Measurements from ENCODE around the gene PDE4D.
"Not testable (repeated sequence)": the region's sequence is repeated elsewhere in the genome, so short reads cannot be mapped to it uniquely, and the experiment has no call there.

Gene PDE4D

DNA sequence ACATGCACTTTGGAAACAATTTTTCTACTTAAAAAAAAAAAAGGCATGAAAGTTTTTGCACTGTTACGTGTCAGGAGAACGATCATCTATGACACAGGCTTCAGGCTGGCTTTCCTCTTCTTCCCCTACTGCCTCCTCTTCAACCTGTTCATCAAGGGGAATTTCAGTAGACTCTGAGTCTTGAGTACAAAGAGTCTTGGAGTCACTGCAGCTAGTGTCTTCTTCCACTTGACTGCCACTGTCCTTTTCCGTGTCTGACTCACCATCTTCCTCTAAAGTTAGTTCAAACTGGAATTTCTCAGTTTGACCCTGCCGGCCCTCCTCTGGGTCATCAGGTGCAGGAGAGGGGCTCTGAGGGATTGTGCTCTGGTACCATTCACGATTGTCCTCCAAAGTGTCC, 918.9 kb downstream of the PDE4D start:
- DNase-seq = no peak

DNA sequence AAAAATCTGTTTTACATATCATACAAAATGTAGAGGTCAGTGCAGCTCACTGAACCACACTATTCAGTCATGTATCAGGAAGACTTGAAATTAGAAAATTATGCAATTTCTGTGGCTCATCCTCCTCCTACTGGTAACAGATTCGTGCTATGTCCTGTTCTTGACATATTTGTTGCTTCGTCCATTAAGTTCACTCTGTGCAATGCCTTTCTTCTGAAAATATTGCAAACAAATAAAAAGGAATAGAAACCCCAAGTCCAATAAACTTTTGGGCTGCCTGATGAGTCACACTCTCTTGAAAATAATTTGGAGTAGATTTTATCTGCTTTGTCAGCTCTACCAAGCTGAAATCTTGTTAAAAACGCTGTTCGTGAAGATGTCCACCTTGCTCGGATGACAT, 919.4 kb downstream of the PDE4D start:
- no peak for DNase-seq

DNA sequence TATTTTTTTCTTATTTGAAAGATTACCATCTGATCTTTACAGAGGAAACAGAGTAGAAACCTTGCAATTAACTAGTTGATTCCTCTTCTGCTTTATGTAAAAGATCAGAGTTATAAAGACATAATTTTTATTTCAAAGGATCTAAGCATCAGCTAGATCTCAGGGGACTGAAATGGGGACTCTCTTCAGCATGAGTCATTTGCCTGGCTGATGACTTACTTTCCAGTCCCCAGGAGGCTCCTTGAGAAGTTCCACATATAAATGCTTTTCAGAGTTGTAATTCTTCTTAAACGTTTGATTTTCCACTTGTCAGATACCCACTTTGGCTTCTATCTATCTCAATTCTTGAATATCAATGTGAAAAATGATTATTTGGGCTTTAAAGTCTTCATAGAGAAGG, 921.2 kb downstream of the PDE4D start:
- DNase-seq = no peak

DNA sequence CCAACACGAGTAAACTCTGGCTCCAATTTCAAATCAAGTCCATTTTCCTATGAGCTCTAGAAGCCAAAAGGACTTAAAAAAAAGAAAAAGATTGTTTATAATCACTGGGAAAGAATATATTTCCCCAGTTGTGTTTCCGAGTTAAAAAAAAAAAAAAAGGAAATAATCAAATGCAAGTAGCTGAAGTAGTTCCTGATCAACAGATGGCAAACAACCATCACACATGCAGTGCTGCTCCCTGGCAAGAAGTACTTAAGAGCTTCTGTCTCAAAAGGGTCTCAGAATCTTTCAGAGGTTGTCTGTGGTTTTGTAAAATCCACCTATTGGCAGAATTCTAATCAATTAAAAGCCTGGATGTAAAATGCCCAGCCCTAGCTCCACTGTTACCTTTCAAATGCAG, 922.8 kb downstream of the PDE4D start:
- no peak for DNase-seq

DNA sequence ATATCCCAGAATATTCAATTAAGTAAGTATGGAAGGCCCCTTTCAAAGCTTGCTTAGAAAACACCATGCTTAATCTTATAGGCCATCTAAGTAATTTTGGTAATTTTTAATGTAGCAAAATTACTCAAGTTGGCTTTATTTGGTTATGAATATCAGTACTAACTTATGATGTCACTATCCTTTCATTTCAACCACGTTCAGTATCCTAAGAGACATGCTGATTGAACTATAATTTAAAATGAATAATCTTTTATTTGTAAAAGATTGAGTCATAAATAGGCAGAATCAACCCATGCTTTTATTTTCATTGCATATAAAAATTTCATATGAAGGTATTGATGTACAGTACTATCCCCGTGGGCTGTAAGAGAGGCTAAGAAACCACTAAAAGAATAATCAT, 923.7 kb downstream of the PDE4D start:
- DNase-seq = no peak

DNA sequence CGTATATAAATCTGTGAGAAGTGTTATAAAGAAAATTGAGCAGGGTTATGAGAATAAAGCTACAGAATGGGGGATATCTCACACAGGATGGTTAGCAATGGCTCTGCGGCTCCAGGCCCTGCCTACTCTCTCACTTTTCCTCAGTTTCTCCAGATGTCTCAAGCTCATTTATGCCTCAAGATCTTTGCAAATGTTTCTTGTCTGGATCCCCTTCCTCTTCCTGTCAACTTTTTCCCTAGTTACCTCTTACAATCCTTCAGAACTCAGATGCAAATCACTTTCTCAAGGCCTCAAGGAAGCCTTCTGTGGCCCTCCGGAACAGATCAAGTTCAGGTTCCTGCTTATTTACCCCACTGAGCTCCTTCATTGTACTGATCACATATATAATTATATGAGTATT, 924.3 kb downstream of the PDE4D start:
- no peak for DNase-seq

DNA sequence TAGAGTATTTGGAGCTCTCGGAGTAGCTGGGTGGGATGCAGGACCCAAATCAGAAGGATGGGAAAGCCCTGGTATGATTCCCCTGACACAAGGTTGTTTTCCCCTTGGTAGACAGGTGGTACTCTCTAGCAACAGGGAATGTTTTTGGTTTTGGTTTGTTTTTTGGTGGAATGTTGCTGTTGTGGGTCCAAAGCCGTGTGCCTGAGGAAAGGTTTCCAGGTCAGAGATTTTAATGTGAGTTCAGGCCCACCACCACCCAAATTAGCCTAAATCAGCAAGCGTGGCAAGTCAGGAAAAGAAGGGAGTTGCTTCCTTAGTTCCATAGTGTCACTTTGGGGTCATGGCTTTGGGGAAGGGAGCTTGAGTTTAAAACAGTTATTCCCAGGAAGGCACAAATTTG, 925.2 kb downstream of the PDE4D start:
- no peak for DNase-seq

DNA sequence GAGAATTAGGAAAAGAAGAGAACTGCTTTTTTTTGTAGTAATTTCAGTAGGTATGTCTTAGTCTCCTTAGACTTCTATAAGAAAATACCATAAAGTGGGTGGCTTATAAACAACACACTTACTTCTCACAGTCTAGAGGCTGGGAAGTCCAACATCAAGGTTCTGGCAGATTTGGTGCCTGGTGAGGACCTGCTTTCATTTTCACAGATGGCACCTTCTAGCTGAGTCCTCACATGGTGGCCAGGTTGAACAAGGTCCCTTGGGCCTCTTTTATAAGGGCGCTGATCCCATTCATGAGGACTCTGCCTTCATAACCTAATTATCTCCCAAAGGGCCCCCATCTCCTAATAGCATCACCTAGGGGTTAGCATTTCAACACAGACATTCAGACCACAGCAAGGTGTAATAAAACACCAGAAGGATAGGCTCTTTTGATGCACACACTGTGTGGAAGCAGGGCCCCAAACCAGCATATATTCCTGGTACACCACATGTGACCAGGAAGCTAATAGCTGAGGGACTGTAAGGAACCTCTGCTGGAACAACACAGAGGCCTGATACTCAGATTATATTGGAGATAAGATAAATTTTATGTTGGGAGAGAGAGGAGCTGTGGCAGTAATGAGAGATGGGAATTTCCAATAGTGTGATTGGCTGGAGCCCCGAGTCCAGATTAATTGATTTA, 925.8 kb downstream of the PDE4D start:
- no peak for DNase-seq

DNA sequence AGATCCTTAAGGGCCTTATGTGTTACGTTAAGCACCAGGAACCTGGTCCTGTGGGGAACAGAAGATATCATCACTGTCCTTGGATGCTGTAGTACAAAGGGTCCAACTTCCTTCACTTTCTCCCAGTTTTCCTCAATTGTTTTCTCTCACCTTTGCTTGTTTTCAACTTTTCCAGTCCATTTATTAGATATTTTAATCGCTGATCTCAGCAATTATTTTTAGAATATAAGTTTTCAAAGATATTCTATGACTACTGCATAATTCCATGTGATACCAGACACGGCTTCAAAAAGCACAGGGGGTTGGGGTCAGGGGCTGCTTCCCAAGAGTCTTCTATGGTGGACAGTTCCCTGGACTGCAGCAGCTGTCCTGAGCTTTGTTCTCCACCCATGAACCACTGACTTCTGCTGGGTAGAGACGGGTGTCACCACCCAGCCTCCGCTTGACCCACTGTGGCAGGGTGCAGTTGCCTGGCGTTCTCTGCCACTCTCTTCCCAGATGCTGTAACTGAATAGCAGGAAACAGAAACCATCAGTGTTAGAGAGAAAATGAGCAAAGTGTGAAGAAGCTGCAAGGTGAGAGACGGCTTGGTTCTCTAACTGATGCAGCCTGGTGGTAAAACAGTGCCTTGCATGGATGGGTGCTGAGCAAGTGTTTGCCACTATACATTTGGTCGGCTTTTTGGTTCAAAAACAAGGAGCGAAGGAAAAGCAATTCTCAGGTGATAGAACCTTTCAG, 927.7 kb downstream of the PDE4D start:
- DNase-seq = no peak

DNA sequence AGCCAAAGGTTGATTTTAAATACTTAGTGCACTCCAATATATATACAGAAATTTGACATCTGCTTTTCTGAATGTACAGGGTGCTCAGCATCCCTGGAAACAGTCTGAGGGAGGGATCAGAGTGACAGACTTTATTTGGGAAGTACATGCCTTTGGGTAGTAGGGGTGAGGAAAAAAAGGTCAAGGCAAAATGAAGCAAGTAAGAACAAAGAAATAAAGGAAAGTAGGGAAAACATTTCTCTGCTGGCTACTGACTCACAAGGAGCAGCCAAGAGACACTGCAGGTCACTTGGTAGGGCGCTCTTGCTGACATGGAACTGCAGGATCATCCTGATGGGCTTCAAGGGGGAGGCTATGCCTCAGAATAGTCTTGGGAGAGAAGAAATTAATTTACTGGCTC, 929.7 kb downstream of the PDE4D start:
- no peak for DNase-seq

DNA sequence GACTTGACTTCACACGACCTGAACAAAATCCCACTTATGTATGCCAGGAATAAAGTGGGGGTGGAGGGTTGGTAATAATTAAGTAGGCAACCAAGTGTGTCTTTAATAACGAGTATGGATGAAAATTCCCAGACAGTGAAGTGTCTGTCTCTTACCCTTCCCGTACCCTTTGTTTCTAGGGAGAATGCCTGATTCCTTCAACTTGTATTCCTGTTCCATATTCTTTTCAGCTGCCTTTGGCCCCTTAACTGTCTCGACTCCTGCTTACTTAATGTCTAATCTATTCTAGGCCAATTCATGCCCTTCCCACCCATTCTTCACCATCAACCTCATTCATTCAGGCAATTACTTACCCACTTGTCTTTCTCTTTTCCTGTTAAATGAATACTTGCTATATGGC, 930.2 kb downstream of the PDE4D start:
- no peak for DNase-seq

DNA sequence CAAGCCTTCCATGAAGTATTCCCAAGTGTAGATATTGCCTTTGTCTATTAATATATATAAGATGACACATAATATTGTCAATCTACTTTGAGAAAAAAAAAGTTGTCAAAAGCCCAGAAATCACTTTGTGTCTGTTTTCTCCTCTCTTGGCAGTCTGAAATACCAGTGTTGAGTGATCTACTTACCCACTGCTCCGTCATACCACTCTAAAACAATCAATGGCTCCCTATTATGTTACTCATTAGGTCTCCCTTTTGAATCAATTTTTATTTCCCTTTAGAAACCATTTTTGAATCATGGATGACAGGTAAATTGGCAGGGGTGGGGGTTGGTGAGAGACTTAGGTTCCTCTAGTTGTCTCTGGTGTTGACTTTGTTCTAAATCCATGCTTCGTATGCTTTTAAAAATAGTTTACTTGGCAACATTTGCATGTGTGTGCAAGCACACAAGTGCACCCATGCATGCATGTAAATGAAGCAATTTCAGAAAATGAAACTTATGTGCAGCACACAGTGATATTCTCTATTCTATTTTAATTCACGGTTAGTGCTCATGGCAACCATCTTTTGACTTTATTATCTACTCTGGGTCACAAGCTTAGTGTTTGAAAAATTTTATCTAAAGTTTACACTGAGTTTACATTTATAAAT, 931.8 kb downstream of the PDE4D start:
- DNase-seq = no peak

DNA sequence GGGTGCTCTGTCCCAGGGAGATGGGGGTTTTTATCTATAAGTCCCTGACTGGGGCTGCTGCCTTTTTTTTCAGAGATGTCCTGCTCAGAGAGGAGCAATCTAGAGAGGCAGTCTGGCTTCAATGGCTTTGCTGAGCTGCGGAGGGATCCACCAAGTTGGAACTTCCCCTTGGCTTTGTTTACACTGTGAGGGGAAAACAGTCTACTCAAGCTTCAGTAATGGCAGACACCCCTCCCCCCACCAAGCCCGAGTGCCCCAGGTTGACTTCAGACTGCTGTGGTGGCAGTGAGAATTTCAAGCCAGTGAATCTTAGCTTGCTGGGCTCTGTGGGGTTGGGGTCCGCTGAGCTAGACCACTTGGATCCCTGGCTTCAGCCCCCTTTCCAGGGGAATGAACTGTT, 934.8 kb downstream of the PDE4D start:
- no peak for DNase-seq

DNA sequence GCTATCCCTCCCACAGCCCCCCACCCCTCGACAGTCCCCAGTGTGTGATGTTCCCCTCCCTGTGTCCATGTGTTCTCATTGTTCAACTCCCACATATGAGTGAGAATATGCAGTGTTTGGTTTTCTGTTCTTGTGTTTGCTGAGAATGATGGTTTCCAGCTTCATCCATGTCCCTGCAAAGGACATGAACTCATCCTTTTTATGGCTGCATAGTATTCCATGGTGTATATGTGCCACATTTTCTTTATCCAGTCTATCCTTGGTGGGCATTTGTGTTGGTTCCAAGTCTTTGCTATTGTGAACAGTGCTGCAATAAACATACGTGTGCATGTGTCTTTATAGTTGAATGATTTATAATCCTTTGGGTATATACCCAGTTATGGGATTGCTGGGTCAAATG, 940.3 kb downstream of the PDE4D start:
- not testable (repeated sequence) for DNase-seq

DNA sequence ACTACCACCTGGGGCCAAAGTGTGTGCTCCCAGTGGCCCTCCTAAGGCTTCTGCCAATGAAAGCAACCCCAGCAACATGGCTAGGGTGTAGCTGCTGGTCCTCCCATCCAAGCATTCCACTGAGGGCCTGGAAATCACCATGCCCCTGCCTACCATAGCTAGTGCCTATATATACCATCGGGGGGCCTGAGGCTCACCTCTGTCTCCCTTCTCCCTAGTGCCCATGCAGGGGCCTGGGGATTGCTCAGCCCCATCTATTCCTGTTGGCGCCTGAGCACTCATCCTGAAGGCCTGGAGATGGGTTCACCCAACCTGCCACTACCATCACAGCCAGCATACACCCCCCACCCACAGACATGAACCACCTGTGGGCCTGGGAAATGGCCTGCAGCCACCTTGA, 943.3 kb downstream of the PDE4D start:
- no peak for DNase-seq

DNA sequence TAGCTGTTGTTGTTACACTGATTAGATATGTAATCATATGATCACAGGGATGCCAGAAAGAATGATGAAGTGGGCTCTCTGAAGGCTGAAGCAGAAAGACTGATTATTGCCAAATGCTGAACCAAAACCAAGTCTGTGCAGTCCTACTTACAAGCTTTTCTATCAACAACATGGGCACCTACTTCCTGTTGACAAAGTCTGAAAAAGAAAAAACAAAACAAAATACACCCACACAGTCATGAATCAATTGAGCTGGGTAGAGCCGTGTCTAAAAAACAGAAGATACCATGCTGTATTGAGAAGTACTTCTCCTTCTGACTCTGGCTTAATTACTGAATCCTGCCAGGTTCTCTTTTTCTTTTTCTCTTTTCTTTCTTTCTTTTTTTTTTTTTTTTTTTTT, 947.3 kb downstream of the PDE4D start:
- DNase-seq = no peak

DNA sequence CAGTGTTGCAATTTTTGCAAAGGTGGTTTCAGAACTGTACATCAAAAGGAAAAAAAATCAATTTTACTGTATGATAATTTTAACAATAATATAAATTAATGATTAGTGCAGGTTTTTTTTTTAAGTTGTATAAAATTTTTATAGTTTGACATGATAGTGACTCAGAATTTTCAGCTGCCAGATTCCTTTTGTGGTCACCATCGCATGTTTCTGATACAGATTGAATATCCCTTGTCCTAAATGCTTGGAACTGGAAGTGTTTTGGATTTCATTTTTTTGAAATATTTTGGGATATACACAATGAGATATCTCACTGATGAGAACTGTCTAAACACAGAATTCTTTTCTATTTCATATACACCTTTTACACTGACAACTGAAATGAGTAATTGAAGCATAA, 949.3 kb downstream of the PDE4D start:
- DNase-seq = no peak

DNA sequence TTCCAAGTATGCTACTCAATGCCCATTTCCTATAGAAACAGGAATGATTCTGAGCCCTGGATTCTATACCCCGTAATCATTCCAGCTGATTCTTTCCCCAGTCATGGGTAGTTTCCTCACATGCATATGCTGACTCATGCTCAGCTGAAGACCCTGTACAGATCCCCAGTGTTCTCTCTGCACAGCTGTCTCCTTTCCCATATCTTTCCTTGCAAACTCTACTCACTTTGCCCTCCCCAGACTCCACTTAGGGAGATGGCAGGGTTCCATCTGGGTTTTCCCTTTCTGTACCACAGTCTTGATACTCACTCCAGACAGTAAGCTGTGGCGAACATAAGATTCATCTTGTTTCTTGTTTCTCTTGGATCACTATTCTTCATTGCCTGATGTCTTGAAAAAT, 953.1 kb downstream of the PDE4D start:
- no peak for DNase-seq

DNA sequence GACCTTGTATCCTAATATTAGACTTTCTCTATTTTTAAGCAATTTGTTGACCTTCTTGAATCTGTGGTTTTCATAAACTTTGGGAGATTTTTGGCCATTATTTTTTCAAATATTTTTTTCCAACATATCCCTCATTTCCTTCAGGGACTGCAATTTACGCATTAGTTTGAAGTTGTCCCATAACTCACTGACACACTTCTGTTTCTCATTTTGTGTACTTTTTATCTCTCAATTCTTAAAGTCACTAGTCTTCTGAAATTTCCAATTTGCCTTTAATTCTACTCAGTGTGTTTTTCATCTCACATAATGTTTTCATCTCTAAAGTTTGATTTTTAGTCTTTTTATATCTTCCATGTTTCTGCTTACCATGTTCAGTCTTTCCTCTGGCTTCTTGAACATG, 953.9 kb downstream of the PDE4D start:
- DNase-seq = no peak

DNA sequence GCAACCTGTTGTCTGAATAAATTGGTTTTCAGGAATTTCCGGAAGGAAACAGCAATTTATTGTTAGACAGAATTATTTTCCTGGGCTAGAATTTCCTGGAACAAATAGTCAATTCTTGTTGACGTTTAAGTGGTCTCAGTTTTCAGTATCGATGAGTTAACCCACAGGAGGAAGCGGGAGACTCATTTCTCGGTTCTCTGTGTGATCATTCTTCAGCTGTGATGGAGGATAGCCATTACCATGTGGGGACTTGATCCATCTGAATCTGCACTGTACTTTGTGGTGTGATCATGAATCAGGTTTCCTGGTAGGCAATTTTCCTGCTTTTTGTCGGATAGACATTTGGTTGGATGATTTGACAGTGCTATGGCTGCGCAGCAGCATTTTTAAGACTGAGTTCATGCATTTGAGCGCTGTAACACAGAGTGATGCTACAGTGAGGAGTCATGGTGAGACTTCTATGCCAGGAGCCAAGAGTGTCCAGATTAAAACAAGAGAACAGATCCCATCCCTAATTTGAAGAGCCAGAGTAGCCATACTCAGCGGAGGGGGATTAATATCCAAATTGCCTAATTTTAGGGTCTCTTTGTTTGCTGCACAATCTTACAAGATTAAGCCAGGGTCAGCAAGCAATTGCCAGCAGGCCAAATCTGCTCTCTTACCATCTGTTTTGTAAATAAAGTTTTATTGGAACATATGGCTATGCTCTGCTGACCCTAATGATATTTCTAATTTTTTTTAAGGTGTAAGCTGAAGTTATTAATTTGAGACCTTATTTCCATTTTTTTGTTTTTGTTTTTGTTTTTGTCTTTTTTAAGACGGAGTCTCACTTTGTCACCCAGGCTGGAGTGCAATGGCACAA, 954.7 kb downstream of the PDE4D start:
- DNase-seq = no peak

DNA sequence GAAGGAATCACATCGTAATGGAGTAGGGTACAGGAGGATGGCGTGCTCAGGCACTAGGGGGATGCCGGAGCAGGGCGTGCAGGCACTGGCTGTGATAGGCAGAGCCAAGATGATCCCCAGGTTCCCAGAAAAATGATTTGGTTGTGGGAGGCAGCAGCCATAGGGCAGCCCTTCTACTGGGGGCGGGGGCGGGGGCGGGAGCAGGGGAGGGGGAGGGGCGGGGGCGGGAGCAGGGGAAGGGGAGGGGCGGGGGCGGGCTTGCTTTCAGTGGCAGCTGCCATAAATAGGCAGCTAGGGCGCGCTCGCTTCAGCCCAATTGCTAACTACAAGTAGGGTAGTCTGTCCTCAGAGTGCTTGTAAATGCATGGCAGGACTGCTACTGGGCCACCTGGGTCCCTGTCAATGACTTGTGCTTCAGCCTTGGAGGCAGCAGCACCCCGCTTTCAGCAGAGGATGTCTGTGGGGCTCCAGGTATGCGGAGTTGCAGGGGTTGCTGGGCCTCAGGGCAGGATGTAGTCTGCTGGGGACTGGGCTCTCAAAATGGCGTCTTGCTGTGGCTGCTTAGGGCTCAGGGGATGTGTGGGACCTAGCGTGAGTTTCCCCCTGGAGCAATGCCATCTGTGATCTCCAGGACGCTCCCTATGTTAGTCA, 956.4 kb downstream of the PDE4D start:
- no peak for DNase-seq

DNA sequence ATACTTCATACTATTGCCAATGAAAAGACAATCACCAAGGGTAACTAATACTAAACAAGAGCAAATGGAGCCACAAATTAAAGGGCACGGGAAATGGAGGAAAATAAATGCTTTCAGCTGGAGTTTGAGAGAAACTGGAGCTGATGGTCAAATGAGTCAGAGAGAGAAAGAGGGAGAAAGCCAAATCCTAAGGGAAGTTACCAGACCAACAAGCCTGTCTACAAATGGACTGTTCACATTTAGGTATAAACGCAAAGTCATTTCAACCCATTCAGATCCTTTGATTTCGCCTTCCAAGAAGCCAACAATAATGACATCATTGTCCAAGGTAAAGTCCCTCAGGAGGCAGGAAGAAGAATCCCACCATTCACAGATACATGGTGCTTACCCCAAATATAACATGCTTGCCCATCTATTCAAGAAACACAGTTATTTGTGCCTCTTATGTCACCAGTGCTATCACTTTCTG, 958.9 kb downstream of the PDE4D start:
- no peak for DNase-seq

Data from activated CD4-positive, alpha-beta T cell treated with anti-CD3 and anti-CD28 coated beads for 48 hours (primary cell).